Astrocyte (in vitro differentiated cells and primary cell): ENCODE measurements around the gene LGI1. TPM values are rescaled to one million over a fixed set of nuclear protein-coding genes. Genes with fewer than 3 reads are reported as not detected.

ENCODE experiments used
- DNase-seq: peaks from one replicate; pipeline ENCODE4 v3.0.0-alpha.2; 2010; ENCODE audit warnings: low read depth
- FAIRE-seq: peaks from 2 replicates; lab custom pipeline; 2011; peaks lifted over from hg19 to GRCh38; lab: Jason Lieb, UNC
- H2AFZ ChIP-seq: 2 replicates; pipeline ENCODE4 v1.6.0; 2012; ENCODE audit warnings: low read depth, low read length, inconsistent platforms
- H3K27ac ChIP-seq: 2 replicates; pipeline ENCODE4 v1.5.1; 2011; ENCODE audit warnings: low read depth, low read length, inconsistent platforms
- H3K27me3 ChIP-seq: 2 replicates; pipeline ENCODE4 v1.6.0; 2011; ENCODE audit warnings: low read length, inconsistent platforms; ENCODE audit not compliant: insufficient read depth
- H3K36me3 ChIP-seq: 2 replicates; pipeline ENCODE4 v1.5.1; 2011; ENCODE audit warnings: low read length, inconsistent platforms; ENCODE audit not compliant: insufficient read depth
- H3K4me1 ChIP-seq: 2 replicates; pipeline ENCODE4 v1.5.1; 2011; ENCODE audit warnings: low read length, inconsistent platforms; ENCODE audit not compliant: insufficient read depth
- H3K4me2 ChIP-seq: 2 replicates; pipeline ENCODE4 v1.6.0; 2012; ENCODE audit warnings: low read length, inconsistent platforms
- H3K4me3 ChIP-seq: 2 replicates; pipeline ENCODE4 v1.5.1; 2011; ENCODE audit warnings: low read depth, mild to moderate bottlenecking, low read length, inconsistent platforms; ENCODE audit not compliant: insufficient read depth
- H3K79me2 ChIP-seq: 2 replicates; pipeline ENCODE4 v1.6.0; 2012; ENCODE audit warnings: mild to moderate bottlenecking, low read length, inconsistent platforms; ENCODE audit not compliant: insufficient read depth
- H3K9ac ChIP-seq: 2 replicates; pipeline ENCODE4 v1.6.0; 2012; ENCODE audit warnings: mild to moderate bottlenecking, low read length, inconsistent platforms
- H3K9me3 ChIP-seq: 2 replicates; pipeline ENCODE4 v1.5.1; 2012; ENCODE audit warnings: low read depth, mild to moderate bottlenecking, low read length, inconsistent platforms; ENCODE audit not compliant: insufficient read depth
- H4K20me1 ChIP-seq: 2 replicates; pipeline ENCODE4 v1.6.0; 2012; ENCODE audit warnings: low read length, inconsistent platforms; ENCODE audit not compliant: insufficient read depth
- H3K27ac Mint-ChIP-seq: one replicate; pipeline ENCODE4 v1.8.0; 2021; ENCODE audit warnings: mild to moderate bottlenecking, mixed read lengths; ENCODE audit not compliant: unreplicated experiment
- H3K27me3 Mint-ChIP-seq: one replicate; pipeline ENCODE4 v1.8.0; 2021; ENCODE audit warnings: low read depth, mixed read lengths; ENCODE audit not compliant: unreplicated experiment
- H3K36me3 Mint-ChIP-seq: one replicate; pipeline ENCODE4 v1.8.0; 2021; ENCODE audit warnings: low read depth, mixed read lengths; ENCODE audit not compliant: unreplicated experiment
- H3K4me1 Mint-ChIP-seq: one replicate; pipeline ENCODE4 v1.8.0; 2021; ENCODE audit warnings: low read depth, mixed read lengths; ENCODE audit not compliant: unreplicated experiment
- H3K4me3 Mint-ChIP-seq: one replicate; pipeline ENCODE4 v1.8.0; 2021; ENCODE audit warnings: mild to moderate bottlenecking, moderate library complexity, mixed read lengths; ENCODE audit not compliant: unreplicated experiment
- H3K9me3 Mint-ChIP-seq: one replicate; pipeline ENCODE4 v1.8.0; 2021; ENCODE audit warnings: mild to moderate bottlenecking, mixed read lengths; ENCODE audit not compliant: unreplicated experiment
- EZH2 ChIP-seq: IDR thresholded peaks from 2 replicates; pipeline ENCODE4 v1.6.1; 2012; ENCODE audit warnings: mild to moderate bottlenecking, low read length, inconsistent platforms; ENCODE audit not compliant: insufficient read depth
- total RNA-seq: library from RNA; stranded (reverse); gene quantifications from 2 replicates; pipeline ENCODE4 v1.2.1, GENCODE V29; 2021
- TF ChIP-seq, protein P1 (sequence below): IDR thresholded peaks from 2 replicates; pipeline ENCODE4 v1.5.1; 2011; ENCODE audit warnings: low read depth, mild to moderate bottlenecking, inconsistent platforms, low read length, moderate library complexity; ENCODE audit not compliant: insufficient read depth

Gene LGI1
- total RNA-seq, 1 donor from 2014 or later, result 2.0 TPM

DNA sequence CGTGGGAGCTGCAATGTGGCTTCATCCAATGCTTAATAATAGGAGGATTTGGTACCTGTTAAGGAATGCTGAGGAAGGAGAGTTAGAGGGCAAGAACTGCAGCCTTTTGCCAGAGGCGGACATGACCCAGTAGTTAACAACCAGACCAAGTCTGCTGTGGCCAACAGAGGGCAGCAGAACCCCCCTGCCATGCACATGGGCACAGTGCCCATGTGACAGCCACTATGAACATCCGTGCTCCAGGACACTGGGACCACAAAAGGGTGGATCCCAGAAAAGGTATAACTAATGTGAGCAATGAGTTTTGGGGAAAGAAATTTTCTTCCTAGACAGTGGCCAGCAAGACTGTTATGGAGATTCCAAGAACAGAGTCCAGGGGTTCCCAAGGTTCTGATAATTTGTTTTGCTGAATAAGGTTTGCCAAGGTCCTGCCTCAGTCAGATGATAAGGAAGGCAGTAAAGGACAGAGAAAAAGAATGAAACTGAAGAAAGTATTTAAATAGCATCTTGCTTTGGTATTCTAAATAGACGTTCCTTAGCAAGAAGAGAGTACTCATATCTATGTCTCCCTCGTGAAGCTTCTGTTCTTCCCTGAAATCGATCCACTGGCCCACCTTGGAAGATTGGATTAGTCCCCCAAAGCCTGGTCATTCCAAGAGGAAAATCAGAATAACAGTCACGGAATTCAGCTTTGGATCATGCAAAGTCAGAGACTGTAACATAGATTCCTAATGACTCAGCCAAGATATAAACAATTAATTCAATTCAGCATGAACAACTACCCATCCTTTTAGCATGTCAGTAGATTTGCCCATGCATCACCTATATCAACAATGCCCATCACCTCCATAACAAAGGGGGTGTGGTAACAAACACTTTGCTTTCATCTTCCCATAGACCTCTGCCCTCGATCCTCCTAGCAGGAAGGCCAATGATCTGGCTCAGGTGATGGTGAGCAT is 56.0 kb downstream of the LGI1 start:
- peaks cover 27% of the 10 kb centered on the region for H3K4me1 ChIP-seq
- no peak overlapping the region for H3K27ac Mint-ChIP-seq
- H3K79me2 ChIP-seq, result no peaks in the 10 kb centered on the region
- peaks cover 4% of the 10 kb centered on the region for H3K27me3 ChIP-seq
- H3K4me2 ChIP-seq, result peak overlapping the region; percentile 35
- H3K9ac ChIP-seq, result no peak overlapping the region
- H3K9me3 Mint-ChIP-seq, result no peaks in the 10 kb centered on the region
- H3K4me1 Mint-ChIP-seq, result peaks cover 5% of the 10 kb centered on the region
- FAIRE-seq (no peak), DNase-seq (peak; percentile 27)
- TF ChIP-seq, protein P1, sequence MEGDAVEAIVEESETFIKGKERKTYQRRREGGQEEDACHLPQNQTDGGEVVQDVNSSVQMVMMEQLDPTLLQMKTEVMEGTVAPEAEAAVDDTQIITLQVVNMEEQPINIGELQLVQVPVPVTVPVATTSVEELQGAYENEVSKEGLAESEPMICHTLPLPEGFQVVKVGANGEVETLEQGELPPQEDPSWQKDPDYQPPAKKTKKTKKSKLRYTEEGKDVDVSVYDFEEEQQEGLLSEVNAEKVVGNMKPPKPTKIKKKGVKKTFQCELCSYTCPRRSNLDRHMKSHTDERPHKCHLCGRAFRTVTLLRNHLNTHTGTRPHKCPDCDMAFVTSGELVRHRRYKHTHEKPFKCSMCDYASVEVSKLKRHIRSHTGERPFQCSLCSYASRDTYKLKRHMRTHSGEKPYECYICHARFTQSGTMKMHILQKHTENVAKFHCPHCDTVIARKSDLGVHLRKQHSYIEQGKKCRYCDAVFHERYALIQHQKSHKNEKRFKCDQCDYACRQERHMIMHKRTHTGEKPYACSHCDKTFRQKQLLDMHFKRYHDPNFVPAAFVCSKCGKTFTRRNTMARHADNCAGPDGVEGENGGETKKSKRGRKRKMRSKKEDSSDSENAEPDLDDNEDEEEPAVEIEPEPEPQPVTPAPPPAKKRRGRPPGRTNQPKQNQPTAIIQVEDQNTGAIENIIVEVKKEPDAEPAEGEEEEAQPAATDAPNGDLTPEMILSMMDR, result peak; percentile 26
- TF ChIP-seq EZH2, result no peak
- no peak overlapping the region for H3K4me3 Mint-ChIP-seq
- H3K36me3 ChIP-seq, result no peaks in the 10 kb centered on the region
- H4K20me1 ChIP-seq, result no peaks in the 10 kb centered on the region
- no peak overlapping the region for H2AFZ ChIP-seq
- peak overlapping the region; percentile 4 for H3K27ac ChIP-seq
- no peaks in the 10 kb centered on the region for H3K9me3 ChIP-seq
- peaks cover 13% of the 10 kb centered on the region for H3K27me3 Mint-ChIP-seq
- no peaks in the 10 kb centered on the region for H3K36me3 Mint-ChIP-seq
- H3K4me3 ChIP-seq, result no peak overlapping the region

DNA sequence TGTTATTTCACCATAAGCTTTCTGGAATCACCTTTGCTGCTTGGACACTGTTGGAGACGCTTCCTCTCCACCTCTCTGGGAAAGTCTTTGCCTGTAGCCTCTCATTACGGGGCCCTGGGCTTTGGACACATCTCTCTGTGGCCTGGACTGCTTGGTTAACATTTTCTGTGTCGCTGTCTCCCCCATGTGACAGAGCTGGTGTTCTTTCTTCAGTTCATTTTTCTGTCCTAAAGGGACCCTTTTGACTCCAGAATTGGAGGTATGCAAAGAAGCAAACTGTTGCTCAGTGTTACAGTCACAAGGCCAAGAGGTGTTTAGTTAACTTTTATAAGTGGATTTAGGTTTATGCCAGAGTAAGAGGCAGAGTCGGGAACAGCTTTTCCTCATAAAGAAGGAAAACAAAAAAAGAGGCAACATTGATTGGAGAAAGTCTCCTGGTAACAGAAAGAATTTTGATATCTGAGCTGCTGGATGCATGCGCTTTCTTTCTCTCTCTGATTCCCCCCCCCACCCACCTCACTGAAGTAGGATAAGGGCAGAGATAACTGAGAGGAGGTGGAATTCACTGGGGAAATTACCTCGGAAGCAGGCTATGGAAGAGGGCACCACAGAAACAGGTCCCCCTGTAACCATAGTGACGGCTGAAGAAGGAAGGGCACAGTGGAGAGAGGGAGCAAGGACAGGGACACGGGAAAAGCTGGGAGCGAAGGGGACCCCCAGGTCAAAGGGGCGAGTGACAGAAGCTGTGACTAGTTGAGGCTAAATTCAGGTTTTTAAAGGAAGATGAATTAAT is 57.8 kb downstream of the LGI1 start:
- Histone ChIP-seq H3K9ac (peak overlapping the region; percentile 3), H3K4me3 (no peak overlapping the region), H3K4me2 (peak overlapping the region; percentile 63), H3K4me1 (peaks cover 27% of the 10 kb centered on the region), H2AFZ (peak overlapping the region; percentile 46), H4K20me1 (no peaks in the 10 kb centered on the region), H3K36me3 (no peaks in the 10 kb centered on the region), H3K79me2 (no peaks in the 10 kb centered on the region), H3K27ac (no peak overlapping the region), H3K27me3 (peaks cover 4% of the 10 kb centered on the region), H3K9me3 (no peaks in the 10 kb centered on the region)
- H3K36me3 Mint-ChIP-seq, result no peaks in the 10 kb centered on the region
- FAIRE-seq, result no peak
- TF ChIP-seq, protein P1, result no peak
- no peak for TF ChIP-seq EZH2
- H3K27ac Mint-ChIP-seq, result no peak overlapping the region
- H3K4me3 Mint-ChIP-seq, result no peak overlapping the region
- no peaks in the 10 kb centered on the region for H3K9me3 Mint-ChIP-seq
- peaks cover 5% of the 10 kb centered on the region for H3K4me1 Mint-ChIP-seq
- peaks cover 15% of the 10 kb centered on the region for H3K27me3 Mint-ChIP-seq
- DNase-seq, result no peak
